Activated gamma-delta T cell treated with anti-CD3 and anti-CD28 coated beads, Interleukin-2, amount 50 U/mL, for 16 hours (primary cell): ENCODE data around the gene STAU1.
"Not testable (repeated sequence)": the region's sequence is repeated elsewhere in the genome, so short reads cannot be mapped to it uniquely, and the experiment has no call there.

Experiments used
- DNase-seq: peaks from one replicate; pipeline ENCODE4 v3.0.0-alpha.2; 2020; ENCODE audit warnings: low read depth

STAU1 gene

GRCh38 chr20:49118307-49118706 is 69.8 kb downstream of the STAU1 start:
- DNase-seq: no peak

DNA sequence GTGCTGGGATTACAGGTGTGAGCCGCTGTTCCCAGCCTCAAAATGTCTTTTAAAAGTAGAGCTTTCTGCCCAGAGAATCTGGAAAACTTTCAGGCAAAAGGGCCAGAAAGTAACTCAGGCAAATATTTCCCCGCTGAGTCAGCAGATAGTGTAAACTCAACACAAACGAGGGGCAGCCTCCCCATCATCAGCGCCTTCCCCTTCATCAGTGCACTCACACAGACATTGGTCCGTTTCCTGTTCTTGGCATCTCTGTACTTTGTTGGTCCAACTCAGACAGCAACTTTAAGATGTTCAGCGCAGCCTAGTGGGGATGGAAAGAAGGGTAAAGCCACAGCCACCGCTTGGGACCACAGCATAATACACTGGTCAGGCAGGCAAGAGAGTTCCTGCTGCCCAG is 72.6 kb downstream of the STAU1 start:
- no peak for DNase-seq

GRCh38 chr20:49112596-49113274 is 75.4 kb downstream of the STAU1 start:
- DNase-seq: no peak

DNA sequence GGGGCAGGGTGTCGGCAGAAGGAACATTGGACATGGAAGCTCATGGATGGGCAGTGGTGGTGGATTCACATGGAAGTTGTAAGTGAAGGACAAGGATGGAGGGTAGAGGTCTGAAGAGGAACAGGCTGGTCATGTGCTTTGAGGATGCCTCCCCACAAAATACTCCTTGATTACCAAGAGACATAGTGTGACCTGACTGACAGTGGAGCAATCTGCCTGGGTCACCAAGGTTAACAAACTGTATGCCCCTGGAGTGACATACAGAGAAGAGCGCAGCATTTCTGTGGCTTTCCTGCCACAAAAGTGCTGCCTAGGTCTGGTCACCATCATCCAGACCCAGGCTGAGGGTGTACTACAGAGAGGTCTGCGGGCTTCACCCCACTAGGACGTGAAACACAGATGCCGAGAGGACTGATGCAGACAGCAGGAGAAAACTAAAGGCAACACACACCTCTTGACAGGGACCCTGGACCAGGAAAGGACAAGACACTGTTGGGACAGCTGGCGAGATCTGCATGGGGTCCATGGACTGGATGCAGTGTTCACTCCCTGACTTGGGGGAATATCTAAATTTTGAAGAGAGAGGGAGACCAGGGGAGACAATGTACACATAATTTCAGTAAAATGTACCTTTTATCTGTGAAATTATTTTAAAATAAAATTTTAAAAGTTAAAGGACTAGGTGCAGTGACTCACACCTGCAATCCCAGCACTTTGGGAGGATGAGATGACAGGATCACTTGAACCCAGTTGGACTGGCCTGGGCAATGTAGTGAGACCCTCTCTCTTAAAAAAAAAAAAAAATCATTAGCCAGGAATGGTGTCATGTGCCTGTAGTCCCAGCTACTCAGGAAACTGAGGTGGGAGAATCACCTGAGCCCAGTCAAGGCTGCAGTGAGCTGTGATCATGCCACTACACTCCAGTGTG is 77.1 kb downstream of the STAU1 start:
- DNase-seq: no peak

GRCh38 chr20:49106328-49106727 is 81.8 kb downstream of the STAU1 start:
- DNase-seq: no peak

GRCh38 chr20:49104979-49105547 is 83.1 kb downstream of the STAU1 start:
- DNase-seq: not testable (repeated sequence)

DNA sequence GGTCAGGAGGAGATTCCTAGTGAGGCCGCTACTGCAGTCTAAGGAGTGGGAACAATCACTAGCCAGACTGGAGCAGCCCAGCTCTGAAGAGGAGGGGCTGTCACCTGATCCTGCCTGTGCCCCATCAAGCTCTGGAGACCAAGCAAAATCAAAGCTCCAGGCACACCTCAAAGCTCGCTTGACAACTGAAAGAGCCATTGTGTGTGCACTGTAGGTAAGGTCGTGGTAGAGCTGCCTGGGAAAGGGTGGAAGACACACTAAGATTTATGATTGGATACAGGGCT is 83.8 kb downstream of the STAU1 start:
- DNase-seq: no peak

- DNase-seq: no peak
Measured at GRCh38 chr20:49103647-49104364, 84.3 kb downstream of the STAU1 start.

GRCh38 chr20:49103019-49103418 is 85.1 kb downstream of the STAU1 start:
- DNase-seq: no peak

GRCh38 chr20:49100972-49101371 is 87.2 kb downstream of the STAU1 start:
- no peak for DNase-seq

DNA sequence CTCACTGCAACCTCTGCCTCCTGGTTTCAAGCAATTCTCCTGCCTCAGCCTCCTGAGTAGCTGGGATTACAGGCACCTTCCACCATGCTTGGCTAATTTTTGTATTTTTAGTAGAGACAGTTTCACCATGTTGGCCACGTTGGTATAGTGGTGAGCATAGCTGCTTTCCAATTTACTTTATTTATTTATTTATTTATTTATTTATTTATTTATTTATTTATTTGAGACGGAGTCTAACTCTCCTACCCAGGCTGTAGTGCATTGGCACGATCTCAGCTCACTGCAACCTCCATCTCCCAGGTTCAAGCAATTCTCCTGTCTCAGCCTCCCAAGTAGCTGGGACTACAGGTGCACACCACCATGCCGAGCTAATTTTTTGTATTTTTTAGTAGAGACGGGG is 87.8 kb downstream of the STAU1 start:
- DNase-seq: not testable (repeated sequence)

- DNase-seq: no peak
Measured at GRCh38 chr20:49099011-49099410, 89.1 kb downstream of the STAU1 start.

DNA sequence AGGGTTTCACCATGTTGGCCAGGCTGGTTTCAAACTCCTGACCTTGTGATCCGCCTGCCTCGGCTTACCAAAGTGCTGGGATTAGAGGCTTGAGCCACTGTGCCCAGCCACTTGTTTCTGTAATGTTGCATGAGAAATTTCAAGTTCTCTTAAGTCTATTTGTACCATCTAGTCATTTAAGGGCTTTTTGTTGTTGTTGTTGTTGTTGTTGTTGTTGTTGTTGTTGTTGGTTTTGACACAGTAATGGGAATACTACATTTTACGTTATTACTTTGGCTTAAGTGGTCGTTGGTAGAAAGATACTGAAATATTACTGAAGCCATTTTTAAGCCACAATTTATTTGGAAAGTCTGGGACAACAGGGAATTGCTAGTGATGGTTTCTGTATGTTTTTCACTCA is 90.0 kb downstream of the STAU1 start:
- no peak for DNase-seq

GRCh38 chr20:49097159-49097558 is 91.0 kb downstream of the STAU1 start:
- DNase-seq: no peak

DNA sequence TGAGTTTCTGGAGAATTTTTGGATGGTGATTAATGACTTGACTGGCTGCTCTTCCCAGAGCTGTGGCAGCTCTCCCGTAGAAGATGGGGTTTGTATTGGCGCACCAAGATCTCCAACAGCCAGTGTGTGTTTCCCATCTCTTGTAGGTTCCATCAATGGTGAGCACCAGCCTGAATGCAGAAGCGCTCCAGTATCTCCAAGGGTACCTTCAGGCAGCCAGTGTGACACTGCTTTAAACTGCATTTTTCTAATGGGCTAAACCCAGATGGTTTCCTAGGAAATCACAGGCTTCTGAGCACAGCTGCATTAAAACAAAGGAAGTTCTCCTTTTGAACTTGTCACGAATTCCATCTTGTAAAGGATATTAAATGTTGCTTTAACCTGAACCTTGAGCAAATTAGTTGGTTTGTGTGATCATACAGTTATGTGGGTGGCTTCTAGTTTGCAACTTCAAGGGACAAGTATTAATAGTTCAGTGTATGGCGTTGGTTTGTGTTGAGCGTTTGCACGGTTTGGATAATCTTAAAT is 91.9 kb downstream of the STAU1 start:
- no peak for DNase-seq

DNA sequence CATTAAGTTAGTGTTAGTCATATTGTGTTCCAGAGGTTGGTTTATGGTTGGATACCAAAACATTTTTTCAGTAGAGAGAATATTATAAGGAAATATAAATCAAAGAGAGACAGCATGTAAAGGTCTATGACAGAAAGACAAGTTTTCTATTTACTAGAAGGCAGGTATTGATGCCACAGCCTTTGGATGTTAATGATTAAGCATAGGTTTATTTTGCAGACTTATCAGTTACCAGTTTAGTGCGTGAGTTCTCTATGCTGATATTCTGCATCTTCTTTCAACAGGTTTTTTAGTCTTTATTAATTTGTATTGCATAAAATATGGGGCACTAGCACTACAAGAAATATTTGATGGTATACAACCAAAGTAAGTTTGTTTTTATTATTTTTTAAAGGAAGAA is 96.4 kb downstream of the STAU1 start:
- DNase-seq: no peak

DNA sequence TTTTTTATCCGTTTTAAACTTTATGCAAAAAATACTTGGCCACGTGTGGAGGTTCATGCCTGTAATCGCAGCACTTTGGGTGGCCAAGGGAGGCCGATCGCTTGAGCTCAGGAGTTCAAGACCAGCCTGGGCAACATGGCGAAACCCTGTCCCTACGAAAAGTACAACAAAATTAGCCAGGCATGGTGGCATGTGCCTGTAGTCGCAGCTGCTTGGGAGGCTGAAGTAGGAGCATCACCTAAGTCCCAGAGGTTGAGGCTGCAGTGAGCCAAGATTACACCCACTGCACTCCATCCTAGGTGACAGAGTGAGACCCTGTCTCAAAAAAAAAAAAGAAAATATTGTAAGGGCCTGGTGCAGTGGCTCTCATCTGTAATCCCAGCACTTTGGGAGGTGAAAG is 97.0 kb downstream of the STAU1 start:
- DNase-seq: no peak

GRCh38 chr20:49082295-49082694 is 105.8 kb downstream of the STAU1 start:
- not testable (repeated sequence) for DNase-seq

DNA sequence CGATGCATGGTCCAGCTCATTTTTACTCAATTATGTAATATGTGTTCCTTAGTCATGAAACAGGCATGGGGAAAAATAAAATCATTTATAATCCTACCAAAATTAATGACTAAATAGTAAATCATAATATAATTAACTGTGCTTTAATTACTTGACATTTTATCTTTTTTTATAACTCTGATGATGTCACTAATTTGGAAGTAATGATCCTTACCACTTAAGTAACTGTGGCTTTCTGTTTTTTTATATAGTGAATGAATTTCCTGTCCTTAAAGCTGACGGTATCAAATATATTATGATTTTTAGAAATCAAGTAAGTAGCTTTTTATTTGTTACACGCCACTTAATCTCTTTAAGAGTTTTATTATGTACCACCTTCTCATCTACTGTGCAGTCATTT is 109.8 kb downstream of the STAU1 start:
- DNase-seq: no peak

DNA sequence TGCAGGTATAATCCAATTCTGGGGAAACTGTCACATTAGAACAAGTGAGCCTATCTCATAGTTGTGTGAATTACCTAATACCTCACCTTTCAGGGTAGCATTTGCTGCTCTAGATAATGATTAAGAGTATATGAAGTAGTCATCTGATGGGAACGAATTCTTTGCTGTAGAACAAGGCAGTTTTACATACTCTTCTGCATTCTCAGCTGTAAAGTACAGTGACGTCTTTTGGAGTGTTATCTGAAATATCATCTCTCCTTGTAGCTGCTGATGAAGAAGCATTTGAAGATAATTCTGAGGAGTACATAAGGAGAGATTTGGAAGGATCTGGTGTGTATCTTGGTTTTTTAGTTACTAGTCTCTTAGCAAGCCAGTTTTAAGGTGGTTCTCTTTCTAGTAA is 113.6 kb downstream of the STAU1 start:
- no peak for DNase-seq
